ENCODE data around the gene HACL1.

Gene HACL1

GRCh38 chr3:15601399-15602145 is at the start of gene HACL1, which contains the start of gene BTD:
TSS of gene HACL1 (minus strand) at chr3:15601569. CDS start at chr3:15601463, 106 bp downstream.
TSS of gene BTD (plus strand) at chr3:15601745. CDS start at chr3:15635440, 33,695 bp downstream.
- Histone ChIP-seq H3K4me3 (ENCODE audit: low read depth in 1 of 2, low read length in 1 of 2) (peak within 1 kb of the TSS; percentile 82 to 99), H3K27ac (peak within 1 kb of the TSS; percentile 97), H3K4me1 (ENCODE audit: control insufficient read depth in 1 of 2, insufficient read depth in 1 of 2, low read depth in 1 of 2, low read length in 1 of 2) (peaks cover 20% of the 10 kb centered on the region in 2 experiments), H3K27me3 (no peaks in the 10 kb centered on the region), H3K9me3 (no peaks in the 10 kb centered on the region), H3K36me3 (no peaks in the 10 kb centered on the region)
- TF ChIP-seq CTCF (IDR thresholded peaks at IDR 0.05), result peak; percentile 94

- H3K4me3 ChIP-seq (ENCODE audit: low read depth in 1 of 2, low read length in 1 of 2), result no peak overlapping the region
- H3K27ac ChIP-seq, result no peak overlapping the region
- peaks cover 5% of the 10 kb centered on the region for H3K36me3 ChIP-seq
- TF ChIP-seq CTCF (IDR thresholded peaks at IDR 0.05), result no peak
- no peaks in the 10 kb centered on the region for H3K9me3 ChIP-seq
- peaks cover 0 to 7% of the 10 kb centered on the region in 2 experiments for H3K4me1 ChIP-seq (ENCODE audit: control insufficient read depth in 1 of 2, insufficient read depth in 1 of 2, low read depth in 1 of 2, low read length in 1 of 2)
- peaks cover 54% of the 10 kb centered on the region for H3K27me3 ChIP-seq
Measured at GRCh38 chr3:15649858-15650257, 48.5 kb upstream of the HACL1 start.

GRCh38 chr3:15649341-15649740 is 48.0 kb upstream of the HACL1 start:
- H3K9me3 ChIP-seq, result no peaks in the 10 kb centered on the region
- H3K36me3 ChIP-seq, result peaks cover 10% of the 10 kb centered on the region
- no peak overlapping the region for H3K27ac ChIP-seq
- peaks cover 0 to 7% of the 10 kb centered on the region in 2 experiments for H3K4me1 ChIP-seq (ENCODE audit: control insufficient read depth in 1 of 2, insufficient read depth in 1 of 2, low read depth in 1 of 2, low read length in 1 of 2)
- H3K4me3 ChIP-seq (ENCODE audit: low read depth in 1 of 2, low read length in 1 of 2), result no peak overlapping the region
- peaks cover 54% of the 10 kb centered on the region for H3K27me3 ChIP-seq
- no peak for TF ChIP-seq CTCF (IDR thresholded peaks at IDR 0.05)

GRCh38 chr3:15647611-15648167 is 46.3 kb upstream of the HACL1 start:
- no peak for TF ChIP-seq CTCF (IDR thresholded peaks at IDR 0.05)
- Histone ChIP-seq H3K27ac (no peak overlapping the region), H3K4me1 (ENCODE audit: control insufficient read depth in 1 of 2, insufficient read depth in 1 of 2, low read depth in 1 of 2, low read length in 1 of 2) (peaks cover 0 to 7% of the 10 kb centered on the region in 2 experiments), H3K4me3 (ENCODE audit: low read depth in 1 of 2, low read length in 1 of 2) (no peak overlapping the region), H3K27me3 (peaks cover 54% of the 10 kb centered on the region), H3K9me3 (no peaks in the 10 kb centered on the region), H3K36me3 (peaks cover 10% of the 10 kb centered on the region)

- no peak overlapping the region for H3K4me3 ChIP-seq (ENCODE audit: low read depth in 1 of 2, low read length in 1 of 2)
- H3K27me3 ChIP-seq, result peaks cover 51% of the 10 kb centered on the region
- H3K9me3 ChIP-seq, result no peaks in the 10 kb centered on the region
- no peak for TF ChIP-seq CTCF (IDR thresholded peaks at IDR 0.05)
- H3K4me1 ChIP-seq (ENCODE audit: control insufficient read depth in 1 of 2, insufficient read depth in 1 of 2, low read depth in 1 of 2, low read length in 1 of 2), result peaks cover 0 to 7% of the 10 kb centered on the region in 2 experiments
- peaks cover 12% of the 10 kb centered on the region for H3K36me3 ChIP-seq
- no peak overlapping the region for H3K27ac ChIP-seq
Measured at GRCh38 chr3:15646851-15647511, 45.6 kb upstream of the HACL1 start.
